NCI-H2196 (cell line): ENCODE data around the gene LAMP5.

Experiments used
- DNase-seq: peaks from one replicate; lab custom pipeline; 2025; ENCODE audit not compliant: unreplicated experiment; lab: John Stamatoyannopoulos, UW

Gene LAMP5

GRCh38 chr20:9532069-9532838, 17.9 kb downstream of the LAMP5 start:
- DNase-seq: no peak

DNA sequence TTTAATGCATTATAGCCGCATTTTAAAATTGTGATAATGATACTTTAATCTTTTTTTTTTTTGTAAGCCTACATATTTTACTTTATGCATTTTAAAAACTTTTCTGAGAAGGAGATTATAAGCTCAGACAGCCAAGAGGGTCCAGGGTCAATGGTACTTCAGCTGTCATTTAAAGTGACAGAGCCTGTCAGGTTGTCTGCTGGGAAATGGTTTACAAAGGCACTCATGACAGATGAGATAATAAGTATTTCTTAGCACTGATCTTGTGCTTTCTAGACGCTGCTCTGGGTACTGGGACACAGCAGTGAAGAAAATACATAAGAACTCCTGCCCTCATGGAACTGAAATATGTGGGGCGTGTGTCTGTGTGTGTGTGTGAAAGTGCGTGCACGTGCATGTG, 19.6 kb downstream of the LAMP5 start:
- no peak for DNase-seq

- DNase-seq: no peak
Measured at GRCh38 chr20:9535449-9535848, 21.1 kb downstream of the LAMP5 start.

DNA sequence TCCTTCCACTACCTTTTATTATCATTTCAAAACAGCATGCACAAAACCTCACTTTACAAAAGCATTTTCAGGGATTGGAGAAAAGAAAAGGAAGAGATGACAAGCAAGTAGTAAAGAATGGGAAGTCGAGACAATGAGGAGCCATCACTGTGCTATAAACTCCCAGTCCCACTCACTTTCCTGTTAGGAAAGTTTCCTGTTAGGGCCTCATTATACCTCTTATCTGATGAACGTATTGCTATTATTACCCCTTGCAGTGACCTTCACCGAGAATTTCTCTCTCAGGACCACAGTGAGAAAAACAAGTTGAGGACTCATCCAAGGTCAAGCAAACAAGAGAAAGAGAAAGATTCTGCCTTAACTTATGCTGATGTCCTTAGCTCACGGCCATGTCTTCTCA, 28.8 kb downstream of the LAMP5 start:
- no peak for DNase-seq

DNA sequence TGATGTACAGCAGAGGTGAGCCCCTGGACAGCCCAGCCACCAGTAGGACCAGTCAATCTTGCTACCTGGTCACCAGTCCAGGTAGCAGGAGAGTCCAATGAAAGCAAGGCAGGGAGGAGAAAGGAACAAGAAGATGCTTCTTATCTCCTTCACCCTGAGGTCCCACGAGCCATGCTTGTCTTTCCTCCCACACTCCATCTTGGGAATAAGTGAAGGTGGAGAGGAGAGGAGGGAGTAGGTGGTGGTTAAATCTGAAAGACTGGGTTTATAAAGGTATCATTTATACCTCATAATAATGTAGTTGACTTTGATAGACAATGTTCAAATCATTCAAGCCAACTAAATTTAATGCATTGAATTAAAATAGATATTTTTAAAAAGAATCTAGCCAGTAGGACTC, 35.9 kb downstream of the LAMP5 start:
- DNase-seq: no peak

GRCh38 chr20:9550871-9551270, 36.5 kb downstream of the LAMP5 start:
- DNase-seq: no peak

DNA sequence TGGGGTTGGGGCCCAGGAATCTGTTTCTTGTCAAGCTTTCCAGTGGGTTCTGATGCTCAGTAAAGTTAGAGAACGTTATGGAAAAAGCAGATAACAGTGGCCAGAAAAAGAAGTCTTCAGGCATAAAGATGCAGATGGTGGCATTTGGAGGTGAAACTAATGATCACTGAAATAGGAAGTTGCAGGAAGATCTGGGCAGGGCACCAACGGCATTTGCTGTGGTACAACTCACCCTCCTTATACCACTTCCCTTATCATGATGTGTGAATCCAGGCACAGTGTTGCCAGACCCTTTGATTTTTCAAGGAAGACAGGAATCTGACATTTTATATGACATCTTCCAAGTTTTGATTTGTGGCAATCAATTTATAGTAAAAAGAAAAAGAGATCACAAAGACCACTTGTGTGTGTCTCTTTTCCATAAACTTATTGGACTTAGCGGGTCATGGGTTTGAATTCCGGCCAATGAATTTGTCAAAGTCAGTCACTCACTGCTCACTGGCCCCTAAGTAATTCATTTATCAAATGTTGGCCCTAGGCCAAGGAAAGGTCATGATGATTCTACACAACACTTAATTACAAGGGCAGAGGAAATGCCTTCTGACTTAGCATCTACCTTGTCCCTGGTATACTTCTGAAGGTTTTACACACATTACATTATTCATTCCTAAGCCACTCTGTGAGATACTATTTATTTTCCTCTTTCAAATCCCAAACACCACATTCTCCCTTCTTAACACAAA, 37.6 kb downstream of the LAMP5 start:
- no peak for DNase-seq

DNA sequence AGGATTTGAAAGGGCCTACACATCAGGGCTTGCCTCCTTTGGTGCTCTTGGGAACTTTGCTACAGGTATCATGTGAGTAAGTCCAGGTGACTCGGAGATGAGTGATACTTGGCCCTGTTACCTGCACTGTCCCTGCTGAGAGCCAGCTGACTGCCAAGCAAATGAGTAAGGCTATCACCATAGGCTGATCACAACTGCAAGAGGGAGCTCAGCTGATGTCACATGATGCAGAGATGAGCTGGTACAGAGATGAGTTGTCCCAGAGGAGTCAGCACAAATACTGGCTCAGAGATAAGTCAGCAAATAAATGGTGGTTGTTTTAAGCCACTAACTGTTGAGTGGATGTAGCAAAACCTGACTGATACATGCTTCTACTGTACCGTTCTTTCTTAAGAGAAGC, 41.4 kb downstream of the LAMP5 start:
- DNase-seq: no peak

DNA sequence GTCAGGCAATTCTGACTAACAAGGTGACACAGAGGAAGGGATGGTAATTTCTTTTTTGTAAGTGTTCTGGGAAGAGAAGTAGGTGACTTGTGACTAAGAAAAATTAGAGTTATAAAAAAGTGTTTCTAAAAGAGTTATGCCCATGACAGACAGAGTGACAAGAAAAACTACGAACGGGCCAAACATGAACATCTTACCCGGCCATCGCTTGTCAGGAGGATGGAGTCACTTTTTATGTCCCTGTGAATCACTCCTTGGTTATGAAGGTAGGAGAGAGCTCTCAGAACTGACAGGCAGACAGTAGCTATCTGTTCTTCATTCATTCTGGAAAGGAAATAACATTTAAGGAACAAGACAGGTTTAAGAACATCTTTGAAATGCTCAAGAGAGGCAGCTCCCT, 43.0 kb downstream of the LAMP5 start:
- DNase-seq: no peak

DNA sequence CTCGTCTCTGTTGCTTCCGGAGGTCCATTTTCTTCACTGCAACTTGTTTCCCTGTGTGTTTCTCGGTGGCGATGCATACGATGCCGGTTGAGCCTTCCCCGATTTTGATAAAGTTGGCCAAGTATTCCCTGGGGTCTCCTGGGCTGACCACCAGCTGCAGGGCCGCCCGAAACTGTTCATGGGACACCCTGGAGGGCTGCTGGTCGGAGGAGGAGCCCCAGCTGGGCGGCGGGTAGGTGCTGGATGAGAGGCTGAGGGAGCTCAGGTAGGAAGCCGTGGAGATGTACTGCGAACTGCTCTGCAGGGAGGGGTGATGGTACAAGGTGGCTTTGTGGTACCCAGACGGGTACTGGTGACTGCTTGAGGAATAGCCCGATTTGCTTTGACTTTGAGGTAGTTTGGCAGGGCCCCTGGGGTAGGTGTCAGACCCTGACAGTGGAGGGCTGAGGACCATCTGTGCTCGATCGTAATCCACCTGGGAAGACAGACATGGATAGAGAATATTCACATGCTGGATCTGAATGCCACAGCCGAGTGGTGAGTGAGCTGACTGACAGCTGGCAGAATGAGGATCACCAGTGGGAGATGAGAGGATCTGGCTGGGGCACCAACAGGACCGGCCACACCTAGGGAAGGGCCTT, 51.6 kb downstream of the LAMP5 start:
- no peak for DNase-seq

DNA sequence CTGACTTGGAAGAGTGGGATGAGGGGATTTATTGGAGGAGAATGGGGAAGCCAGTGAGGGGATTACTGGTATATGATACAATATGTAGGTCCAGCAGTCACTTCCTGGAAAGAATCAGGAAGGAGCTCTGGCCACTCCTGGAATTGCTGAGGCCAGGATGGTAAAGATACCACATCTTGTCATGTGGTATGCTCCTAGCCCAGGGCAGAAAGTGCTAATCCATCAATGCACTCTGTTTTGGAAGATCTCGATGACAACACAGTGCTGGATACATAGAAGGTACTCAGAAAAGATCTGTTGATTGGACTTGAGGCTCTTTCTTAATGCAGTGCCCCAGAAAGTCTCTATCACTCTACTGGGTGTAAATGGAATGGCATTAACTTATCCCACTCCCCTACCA, 52.6 kb downstream of the LAMP5 start:
- no peak for DNase-seq

DNA sequence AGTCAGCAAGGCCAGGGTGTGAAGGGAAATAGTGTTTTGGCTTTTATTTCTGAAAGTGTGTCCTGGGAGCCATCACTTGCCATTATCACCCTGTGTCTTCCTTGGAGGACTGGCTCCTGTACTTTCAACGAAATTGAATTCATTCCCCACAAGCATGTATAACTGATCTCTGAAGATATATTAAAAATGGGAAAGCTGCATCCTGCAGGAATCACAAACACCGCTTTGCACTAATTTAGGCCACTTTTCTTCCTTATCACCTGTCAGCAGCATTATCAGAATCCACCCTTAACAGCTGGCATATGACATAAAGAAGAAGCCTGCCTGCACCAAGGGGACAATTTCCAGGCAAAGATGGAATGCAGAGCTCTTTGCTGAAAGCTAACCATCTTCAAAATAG, 56.2 kb downstream of the LAMP5 start:
- DNase-seq: no peak

DNA sequence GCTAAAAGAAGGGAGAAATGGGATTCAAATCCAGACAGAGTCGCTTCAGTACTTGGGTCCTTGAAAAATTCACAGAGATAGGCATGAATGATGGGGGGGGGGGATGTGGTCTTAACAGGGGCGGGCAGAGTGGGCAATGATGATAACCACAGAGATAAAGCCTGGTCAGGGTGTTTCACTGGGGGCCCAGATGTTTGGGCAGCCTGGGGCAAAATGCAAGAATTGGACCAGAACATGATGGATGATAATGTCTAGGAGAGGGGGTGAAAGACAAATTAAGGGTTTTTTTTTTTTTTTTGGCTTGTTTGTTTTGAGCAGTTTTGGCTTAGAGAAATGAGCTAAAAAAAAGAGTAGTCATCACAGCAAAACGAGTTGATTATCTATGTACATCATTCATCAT, 57.4 kb downstream of the LAMP5 start:
- DNase-seq: no peak

- no peak for DNase-seq
Measured at GRCh38 chr20:9572670-9573069, 58.3 kb downstream of the LAMP5 start.

DNA sequence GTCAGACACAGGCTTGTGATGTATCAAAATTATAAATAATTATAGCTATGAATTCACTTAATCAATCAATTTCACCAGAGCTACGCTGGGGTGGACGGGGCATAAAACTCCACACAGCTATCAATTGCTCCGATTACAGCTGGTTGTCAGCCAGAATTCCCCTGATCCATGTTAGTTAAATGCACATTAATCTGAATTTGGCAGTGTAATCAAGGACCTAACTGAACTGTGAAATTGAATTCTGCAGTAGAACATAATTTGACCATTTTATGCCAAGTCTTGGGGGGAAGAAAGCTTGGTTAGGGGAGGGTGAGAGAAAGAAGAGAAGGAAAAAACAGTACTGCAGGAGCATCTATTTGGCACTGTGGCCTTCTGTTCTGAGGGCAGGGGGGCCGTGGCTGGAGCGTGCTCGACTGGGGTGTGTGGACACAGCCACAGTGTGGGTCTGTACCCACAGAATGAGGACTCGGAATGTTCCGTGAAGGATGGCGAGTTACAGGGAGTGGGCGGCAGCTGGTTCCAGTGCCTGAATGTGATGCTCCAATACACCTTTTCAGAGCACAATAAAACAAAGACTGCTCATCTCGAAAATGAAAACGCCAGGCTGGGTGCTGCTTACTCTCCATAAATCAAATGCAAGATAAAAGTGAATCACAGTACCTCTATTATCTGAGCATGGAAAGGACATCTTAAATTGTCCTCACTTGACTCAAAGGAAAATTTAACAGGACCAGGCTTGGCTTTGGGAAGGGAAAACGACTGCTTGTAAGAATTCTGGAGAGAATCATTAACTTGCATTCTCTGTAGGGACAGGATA, 59.2 kb downstream of the LAMP5 start:
- no peak for DNase-seq

- DNase-seq: no peak
Measured at GRCh38 chr20:9574181-9574580, 59.8 kb downstream of the LAMP5 start.

- no peak for DNase-seq
Measured at GRCh38 chr20:9574776-9575175, 60.4 kb downstream of the LAMP5 start.

DNA sequence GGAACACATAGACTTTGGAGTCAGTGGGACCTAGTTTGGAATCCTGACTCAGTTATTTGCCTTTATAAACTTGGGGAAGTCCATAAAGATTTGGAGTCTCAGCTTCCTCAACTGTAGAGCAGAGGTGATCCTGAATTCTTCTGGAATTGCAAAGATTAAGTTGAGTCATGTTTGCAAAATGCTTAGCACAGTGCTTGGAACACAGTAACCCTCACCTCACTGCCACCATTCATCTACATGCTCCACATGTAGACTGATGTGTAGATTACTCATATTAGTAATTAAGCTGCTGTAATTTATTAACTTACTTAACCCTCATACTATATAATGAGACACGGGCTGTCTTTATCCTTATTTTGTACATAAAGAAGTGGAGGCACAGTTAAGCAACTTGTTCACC, 61.4 kb downstream of the LAMP5 start:
- no peak for DNase-seq

GRCh38 chr20:9576695-9577094, 62.3 kb downstream of the LAMP5 start:
- no peak for DNase-seq

- DNase-seq: no peak
Measured at GRCh38 chr20:9577397-9577796, 63.0 kb downstream of the LAMP5 start.

DNA sequence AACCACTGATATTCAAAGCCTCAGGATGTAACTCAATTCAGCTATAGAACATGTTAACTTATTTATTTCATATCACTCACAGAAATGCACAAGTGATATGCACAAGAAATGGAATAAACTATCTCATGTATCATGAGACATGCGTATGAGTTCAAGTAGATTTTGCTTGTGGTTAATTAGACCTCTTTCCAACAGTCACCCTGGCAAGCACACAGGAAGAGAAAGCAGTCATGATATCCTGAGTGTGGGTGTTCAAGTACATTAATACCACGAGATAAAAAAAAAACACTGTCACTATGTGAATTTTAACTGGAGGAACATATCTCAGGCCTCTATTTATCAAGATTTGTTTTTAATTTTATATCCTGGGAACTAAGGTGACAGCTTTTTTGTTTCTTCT, 64.2 kb downstream of the LAMP5 start:
- DNase-seq: no peak
